Neural cell (in vitro differentiated cells): ENCODE results near the gene POU2F3. TPM values are rescaled to one million over a fixed set of nuclear protein-coding genes. Genes with fewer than 3 reads are reported as not detected.
A peak's percentile ranks its signal among the peaks of the same experiment; 100 is the strongest.

ENCODE experiments used
- H2AFZ ChIP-seq: fragments of 200-600, 300-800 bp; sonication (generic), shearing (Covaris generic); 2 replicates; pipeline ENCODE4 v1.6.0; 2014; ENCODE audit warnings: low read depth, mild to moderate bottlenecking, antibody characterized with exemption, low read length, moderate library complexity
- H3F3A ChIP-seq: fragments of 200-600 bp; shearing (Covaris generic); 2 replicates; pipeline ENCODE4 v1.6.1; 2016; ENCODE audit warnings: mild to moderate bottlenecking, moderate library complexity, mixed read lengths, antibody characterized with exemption, low read length; ENCODE audit not compliant: insufficient read depth, poor library complexity, severe bottlenecking
- H3K27ac ChIP-seq: fragments of 200-600, 300-800 bp; sonication (generic), shearing (Covaris generic); 2 replicates; pipeline ENCODE4 v1.5.1; 2014; ENCODE audit warnings: mild to moderate bottlenecking, low read length, moderate library complexity
- H3K27me3 ChIP-seq: fragments of 300-800, 200-600 bp; sonication (generic), shearing (Covaris generic); 2 replicates; pipeline ENCODE4 v1.6.0; 2014; ENCODE audit warnings: mild to moderate bottlenecking, low read depth, low read length, moderate library complexity; ENCODE audit not compliant: insufficient read depth
- H3K36me3 ChIP-seq: fragments of 300-800, 200-600 bp; sonication (generic), shearing (Covaris generic); 2 replicates; pipeline ENCODE4 v1.5.1; 2014; ENCODE audit warnings: mild to moderate bottlenecking, antibody characterized with exemption, low read length, moderate library complexity; ENCODE audit not compliant: insufficient read depth
- H3K4me2 ChIP-seq: fragments of 300-800, 200-600 bp; sonication (generic), shearing (Covaris generic); 2 replicates; pipeline ENCODE4 v1.6.0; 2014; ENCODE audit warnings: mild to moderate bottlenecking, low read length
- H3K4me3 ChIP-seq: fragments of 300-800, 200-600 bp; sonication (generic), shearing (Covaris generic); 2 replicates; pipeline ENCODE4 v1.5.1; 2014; ENCODE audit warnings: mild to moderate bottlenecking, low read length, moderate library complexity
- H3K79me2 ChIP-seq: fragments of 200-600 bp; shearing (Covaris generic); replicated peaks from 2 replicates; pipeline ENCODE4 v1.6.0; 2014; ENCODE audit warnings: mild to moderate bottlenecking, low read length, moderate library complexity; ENCODE audit not compliant: insufficient read depth
- H3K9ac ChIP-seq: fragments of 300-800, 200-600 bp; sonication (generic), shearing (Covaris generic); 2 replicates; pipeline ENCODE4 v1.6.1; 2016; ENCODE audit warnings: mild to moderate bottlenecking, low read length, mixed read lengths
- H3K9me2 ChIP-seq: fragments of 200-600 bp; shearing (Covaris generic); 2 replicates; pipeline ENCODE4 v1.6.1; 2016; ENCODE audit warnings: mild to moderate bottlenecking, low read length, mixed read lengths; ENCODE audit not compliant: insufficient read depth
- H3K9me3 ChIP-seq: fragments of 200-600, 300-800 bp; sonication (generic), shearing (Covaris generic); 2 replicates; pipeline ENCODE4 v1.6.1; 2016; ENCODE audit warnings: mild to moderate bottlenecking, mixed run types, low read length, moderate library complexity, mixed read lengths
- H4K20me1 ChIP-seq: fragments of 200-600 bp; shearing (Covaris generic); 2 replicates; pipeline ENCODE4 v1.6.1; 2016; ENCODE audit warnings: mild to moderate bottlenecking, mixed run types; ENCODE audit not compliant: insufficient read depth
- EP300 ChIP-seq: fragments of 450-650 bp; conservative IDR thresholded peaks from 2 replicates; pipeline ENCODE4 v1.6.1; 2014; ENCODE audit warnings: antibody characterized with exemption, mild to moderate bottlenecking, moderate library complexity; ENCODE audit not compliant: poor library complexity, severe bottlenecking
- EZH2 ChIP-seq: fragments of 200-600, 300-800 bp; shearing (Covaris generic), sonication (generic); IDR thresholded peaks from 2 replicates; pipeline ENCODE4 v1.6.1; 2014; ENCODE audit warnings: antibody characterized with exemption, low read length, borderline replicate concordance, mild to moderate bottlenecking; ENCODE audit not compliant: insufficient read depth, poor library complexity, severe bottlenecking
- MXI1 ChIP-seq: fragments of 450-650 bp; conservative IDR thresholded peaks from 2 replicates; pipeline ENCODE4 v1.6.1; 2014; ENCODE audit warnings: antibody characterized with exemption, mild to moderate bottlenecking; ENCODE audit not compliant: poor library complexity, severe bottlenecking
- POLR2AphosphoS5 ChIP-seq: IDR thresholded peaks from 2 replicates; pipeline ENCODE4 v1.6.1; 2012
- RAD21 ChIP-seq: fragments of 450-650 bp; conservative IDR thresholded peaks from 2 replicates; pipeline ENCODE4 v1.6.1; 2014; ENCODE audit warnings: antibody characterized with exemption, mild to moderate bottlenecking, moderate library complexity
- REST ChIP-seq: IDR thresholded peaks from 2 replicates; pipeline ENCODE4 v1.6.1; 2012; ENCODE audit warnings: borderline replicate concordance
- SMC3 ChIP-seq: fragments of 450-650 bp; conservative IDR thresholded peaks from 2 replicates; pipeline ENCODE4 v1.6.1; 2014; ENCODE audit warnings: antibody characterized with exemption, mild to moderate bottlenecking, moderate library complexity; ENCODE audit not compliant: poor library complexity
- TAF1 ChIP-seq: IDR thresholded peaks from 2 replicates; pipeline ENCODE4 v1.6.1; 2012; ENCODE audit warnings: low read depth
- polyA plus RNA-seq: library from polyadenylated mRNA; depleted of rRNA; stranded (reverse); fragments of >200 nt; gene quantifications from 2 replicates; pipeline ENCODE4 v1.2.3, GENCODE V29; 2014
- TF ChIP-seq, protein P1 (sequence below): fragments of 450-650 bp; IDR thresholded peaks from 2 replicates; pipeline ENCODE4 v1.5.1; 2014; ENCODE audit warnings: antibody characterized with exemption, mild to moderate bottlenecking, moderate library complexity; ENCODE audit not compliant: poor library complexity, severe bottlenecking

The POU2F3 gene
- polyA plus RNA-seq, 1 donor from 2014 or later: not detected

GRCh38 chr11:120346233-120346632, 106.3 kb downstream of the POU2F3 start:
- no peak for TF ChIP-seq REST
- no peak for TF ChIP-seq RAD21
- no peak for TF ChIP-seq EZH2
- TF ChIP-seq POLR2AphosphoS5: no peak
- TF ChIP-seq EP300: no peak
- TF ChIP-seq SMC3: no peak
- TF ChIP-seq MXI1: no peak
- TF ChIP-seq TAF1: no peak
- TF ChIP-seq, protein P1, sequence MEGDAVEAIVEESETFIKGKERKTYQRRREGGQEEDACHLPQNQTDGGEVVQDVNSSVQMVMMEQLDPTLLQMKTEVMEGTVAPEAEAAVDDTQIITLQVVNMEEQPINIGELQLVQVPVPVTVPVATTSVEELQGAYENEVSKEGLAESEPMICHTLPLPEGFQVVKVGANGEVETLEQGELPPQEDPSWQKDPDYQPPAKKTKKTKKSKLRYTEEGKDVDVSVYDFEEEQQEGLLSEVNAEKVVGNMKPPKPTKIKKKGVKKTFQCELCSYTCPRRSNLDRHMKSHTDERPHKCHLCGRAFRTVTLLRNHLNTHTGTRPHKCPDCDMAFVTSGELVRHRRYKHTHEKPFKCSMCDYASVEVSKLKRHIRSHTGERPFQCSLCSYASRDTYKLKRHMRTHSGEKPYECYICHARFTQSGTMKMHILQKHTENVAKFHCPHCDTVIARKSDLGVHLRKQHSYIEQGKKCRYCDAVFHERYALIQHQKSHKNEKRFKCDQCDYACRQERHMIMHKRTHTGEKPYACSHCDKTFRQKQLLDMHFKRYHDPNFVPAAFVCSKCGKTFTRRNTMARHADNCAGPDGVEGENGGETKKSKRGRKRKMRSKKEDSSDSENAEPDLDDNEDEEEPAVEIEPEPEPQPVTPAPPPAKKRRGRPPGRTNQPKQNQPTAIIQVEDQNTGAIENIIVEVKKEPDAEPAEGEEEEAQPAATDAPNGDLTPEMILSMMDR: no peak
- peak overlapping the region; percentile 39 for H3K4me3 ChIP-seq
- H3K79me2 ChIP-seq: peaks cover 74% of the 10 kb centered on the region
- peak overlapping the region; percentile 15 for H3K4me2 ChIP-seq
- H4K20me1 ChIP-seq: no peaks in the 10 kb centered on the region
- no peaks in the 10 kb centered on the region for H3K27me3 ChIP-seq
- H2AFZ ChIP-seq: no peak overlapping the region
- H3F3A ChIP-seq: no peaks in the 10 kb centered on the region
- peak overlapping the region; percentile 89 for H3K27ac ChIP-seq
- H3K9me2 ChIP-seq: no peaks in the 10 kb centered on the region
- no peaks in the 10 kb centered on the region for H3K9me3 ChIP-seq
- no peak overlapping the region for H3K9ac ChIP-seq
- H3K36me3 ChIP-seq: no peaks in the 10 kb centered on the region

- no peaks in the 10 kb centered on the region for H3K9me3 ChIP-seq
- no peaks in the 10 kb centered on the region for H3F3A ChIP-seq
- H3K27ac ChIP-seq: no peak overlapping the region
- no peaks in the 10 kb centered on the region for H3K36me3 ChIP-seq
- H3K4me3 ChIP-seq: no peak overlapping the region
- H3K9me2 ChIP-seq: no peaks in the 10 kb centered on the region
- H3K9ac ChIP-seq: no peak overlapping the region
- no peaks in the 10 kb centered on the region for H3K27me3 ChIP-seq
- no peak overlapping the region for H2AFZ ChIP-seq
- H3K4me2 ChIP-seq: no peak overlapping the region
- TF ChIP-seq TAF1 (no peak), RAD21 (no peak), REST (no peak), EZH2 (no peak), POLR2AphosphoS5 (no peak), SMC3 (no peak), EP300 (no peak), MXI1 (no peak)
- TF ChIP-seq, protein P1: no peak
- no peaks in the 10 kb centered on the region for H4K20me1 ChIP-seq
- peaks cover 53% of the 10 kb centered on the region for H3K79me2 ChIP-seq
Measured at GRCh38 chr11:120350637-120351036, 110.7 kb downstream of the POU2F3 start.
